ENCODE measurements around the gene ADGRV1. TPM values are rescaled to one million over a fixed set of nuclear protein-coding genes. Genes with fewer than 3 reads are reported as not detected.

The ADGRV1 gene
- polyA plus RNA-seq, 1 donor from 2014 or later, result 3.7 TPM

DNA sequence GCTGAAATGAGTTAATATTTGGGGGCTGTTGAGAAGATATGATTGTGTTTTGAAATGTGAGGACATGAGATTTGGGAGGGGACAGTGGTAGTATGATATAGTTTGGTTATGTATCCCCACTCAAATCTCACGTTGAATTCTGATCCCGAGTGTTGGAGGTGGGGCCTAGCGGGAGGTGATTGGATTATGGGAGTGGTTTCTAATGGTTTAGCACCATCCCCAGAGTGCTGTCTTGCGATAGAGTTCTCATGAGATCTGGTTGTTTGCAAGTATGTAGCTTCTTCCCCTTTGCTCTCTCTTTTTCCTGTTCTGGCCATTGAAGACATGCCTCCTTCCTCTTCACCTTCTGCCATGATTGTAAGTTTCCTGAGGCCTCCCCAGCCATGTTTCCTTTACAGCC lies 438.5 kb downstream of the ADGRV1 start:
- Histone ChIP-seq H3K9me3 (ENCODE audit: low read length) (no peaks in the 10 kb centered on the region), H3K4me2 (ENCODE audit: low read length) (no peak overlapping the region), H3K27me3 (ENCODE audit: insufficient read depth, low read depth, low read length) (no peaks in the 10 kb centered on the region), H3K36me3 (ENCODE audit: insufficient read depth, low read length) (no peaks in the 10 kb centered on the region), H3K27ac (ENCODE audit: low read length) (no peak overlapping the region), H3K9ac (ENCODE audit: low read length) (no peak overlapping the region), H2AFZ (ENCODE audit: low read depth, low read length) (no peak overlapping the region), H4K20me1 (ENCODE audit: insufficient read depth) (no peaks in the 10 kb centered on the region), H3K4me3 (ENCODE audit: low read length) (no peak overlapping the region), H3F3A (ENCODE audit: insufficient read depth, low read length, poor library complexity, severe bottlenecking) (no peaks in the 10 kb centered on the region), H3K79me2 (replicated peaks; ENCODE audit: insufficient read depth, low read length) (no peaks in the 10 kb centered on the region), H3K9me2 (ENCODE audit: insufficient read depth, low read length) (no peaks in the 10 kb centered on the region)
- no peak for TF ChIP-seq EP300 (conservative IDR thresholded peaks at IDR 0.05; ENCODE audit: poor library complexity, severe bottlenecking)
- TF ChIP-seq MXI1 (conservative IDR thresholded peaks at IDR 0.05; ENCODE audit: poor library complexity, severe bottlenecking), result no peak
- no peak for TF ChIP-seq EZH2 (IDR thresholded peaks at IDR 0.05; ENCODE audit: borderline replicate concordance, insufficient read depth, low read length, poor library complexity, severe bottlenecking)
- TF ChIP-seq, protein P1, sequence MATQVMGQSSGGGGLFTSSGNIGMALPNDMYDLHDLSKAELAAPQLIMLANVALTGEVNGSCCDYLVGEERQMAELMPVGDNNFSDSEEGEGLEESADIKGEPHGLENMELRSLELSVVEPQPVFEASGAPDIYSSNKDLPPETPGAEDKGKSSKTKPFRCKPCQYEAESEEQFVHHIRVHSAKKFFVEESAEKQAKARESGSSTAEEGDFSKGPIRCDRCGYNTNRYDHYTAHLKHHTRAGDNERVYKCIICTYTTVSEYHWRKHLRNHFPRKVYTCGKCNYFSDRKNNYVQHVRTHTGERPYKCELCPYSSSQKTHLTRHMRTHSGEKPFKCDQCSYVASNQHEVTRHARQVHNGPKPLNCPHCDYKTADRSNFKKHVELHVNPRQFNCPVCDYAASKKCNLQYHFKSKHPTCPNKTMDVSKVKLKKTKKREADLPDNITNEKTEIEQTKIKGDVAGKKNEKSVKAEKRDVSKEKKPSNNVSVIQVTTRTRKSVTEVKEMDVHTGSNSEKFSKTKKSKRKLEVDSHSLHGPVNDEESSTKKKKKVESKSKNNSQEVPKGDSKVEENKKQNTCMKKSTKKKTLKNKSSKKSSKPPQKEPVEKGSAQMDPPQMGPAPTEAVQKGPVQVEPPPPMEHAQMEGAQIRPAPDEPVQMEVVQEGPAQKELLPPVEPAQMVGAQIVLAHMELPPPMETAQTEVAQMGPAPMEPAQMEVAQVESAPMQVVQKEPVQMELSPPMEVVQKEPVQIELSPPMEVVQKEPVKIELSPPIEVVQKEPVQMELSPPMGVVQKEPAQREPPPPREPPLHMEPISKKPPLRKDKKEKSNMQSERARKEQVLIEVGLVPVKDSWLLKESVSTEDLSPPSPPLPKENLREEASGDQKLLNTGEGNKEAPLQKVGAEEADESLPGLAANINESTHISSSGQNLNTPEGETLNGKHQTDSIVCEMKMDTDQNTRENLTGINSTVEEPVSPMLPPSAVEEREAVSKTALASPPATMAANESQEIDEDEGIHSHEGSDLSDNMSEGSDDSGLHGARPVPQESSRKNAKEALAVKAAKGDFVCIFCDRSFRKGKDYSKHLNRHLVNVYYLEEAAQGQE (IDR thresholded peaks at IDR 0.05; ENCODE audit: borderline replicate concordance), result no peak
- no peak for TF ChIP-seq SMC3 (conservative IDR thresholded peaks at IDR 0.05; ENCODE audit: poor library complexity)
- no peak for TF ChIP-seq TAF1 (IDR thresholded peaks at IDR 0.05; ENCODE audit: low read depth)
- TF ChIP-seq POLR2AphosphoS5 (IDR thresholded peaks at IDR 0.05), result no peak
- no peak for TF ChIP-seq RAD21 (conservative IDR thresholded peaks at IDR 0.05)
- TF ChIP-seq, protein P2, sequence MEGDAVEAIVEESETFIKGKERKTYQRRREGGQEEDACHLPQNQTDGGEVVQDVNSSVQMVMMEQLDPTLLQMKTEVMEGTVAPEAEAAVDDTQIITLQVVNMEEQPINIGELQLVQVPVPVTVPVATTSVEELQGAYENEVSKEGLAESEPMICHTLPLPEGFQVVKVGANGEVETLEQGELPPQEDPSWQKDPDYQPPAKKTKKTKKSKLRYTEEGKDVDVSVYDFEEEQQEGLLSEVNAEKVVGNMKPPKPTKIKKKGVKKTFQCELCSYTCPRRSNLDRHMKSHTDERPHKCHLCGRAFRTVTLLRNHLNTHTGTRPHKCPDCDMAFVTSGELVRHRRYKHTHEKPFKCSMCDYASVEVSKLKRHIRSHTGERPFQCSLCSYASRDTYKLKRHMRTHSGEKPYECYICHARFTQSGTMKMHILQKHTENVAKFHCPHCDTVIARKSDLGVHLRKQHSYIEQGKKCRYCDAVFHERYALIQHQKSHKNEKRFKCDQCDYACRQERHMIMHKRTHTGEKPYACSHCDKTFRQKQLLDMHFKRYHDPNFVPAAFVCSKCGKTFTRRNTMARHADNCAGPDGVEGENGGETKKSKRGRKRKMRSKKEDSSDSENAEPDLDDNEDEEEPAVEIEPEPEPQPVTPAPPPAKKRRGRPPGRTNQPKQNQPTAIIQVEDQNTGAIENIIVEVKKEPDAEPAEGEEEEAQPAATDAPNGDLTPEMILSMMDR (IDR thresholded peaks at IDR 0.05; ENCODE audit: poor library complexity, severe bottlenecking), result no peak

DNA sequence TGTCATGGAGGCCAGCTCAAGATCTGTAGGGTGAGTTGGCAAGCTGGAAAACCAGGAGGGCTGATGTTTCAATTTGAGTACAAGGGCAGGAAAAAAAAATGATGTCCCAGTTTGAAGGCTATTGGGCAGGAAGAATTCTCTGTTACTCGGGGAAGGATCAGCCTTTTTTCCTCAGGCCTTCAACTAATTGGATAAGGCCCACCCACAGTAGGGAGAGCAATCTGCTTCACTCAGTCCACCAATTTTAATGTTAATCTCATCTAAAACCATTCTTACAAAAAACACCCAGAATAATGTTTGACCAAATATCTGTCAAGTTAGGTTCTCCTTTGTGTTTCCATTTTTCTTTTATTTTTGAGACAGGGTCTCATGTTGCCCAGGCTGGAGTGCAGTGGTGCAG lies 442.1 kb downstream of the ADGRV1 start:
- Histone ChIP-seq H3K9me2 (ENCODE audit: insufficient read depth, low read length) (no peaks in the 10 kb centered on the region), H4K20me1 (ENCODE audit: insufficient read depth) (no peaks in the 10 kb centered on the region), H3K79me2 (replicated peaks; ENCODE audit: insufficient read depth, low read length) (no peaks in the 10 kb centered on the region), H3K9me3 (ENCODE audit: low read length) (no peaks in the 10 kb centered on the region), H3K36me3 (ENCODE audit: insufficient read depth, low read length) (no peaks in the 10 kb centered on the region), H3F3A (ENCODE audit: insufficient read depth, low read length, poor library complexity, severe bottlenecking) (no peaks in the 10 kb centered on the region), H3K9ac (ENCODE audit: low read length) (no peak overlapping the region), H3K27me3 (ENCODE audit: insufficient read depth, low read depth, low read length) (no peaks in the 10 kb centered on the region), H3K4me3 (ENCODE audit: low read length) (no peak overlapping the region), H3K27ac (ENCODE audit: low read length) (no peak overlapping the region), H2AFZ (ENCODE audit: low read depth, low read length) (no peak overlapping the region), H3K4me2 (ENCODE audit: low read length) (no peak overlapping the region)
- TF ChIP-seq, protein P2 (IDR thresholded peaks at IDR 0.05; ENCODE audit: poor library complexity, severe bottlenecking), result no peak
- no peak for TF ChIP-seq EP300 (conservative IDR thresholded peaks at IDR 0.05; ENCODE audit: poor library complexity, severe bottlenecking)
- TF ChIP-seq POLR2AphosphoS5 (IDR thresholded peaks at IDR 0.05), result no peak
- TF ChIP-seq RAD21 (conservative IDR thresholded peaks at IDR 0.05), result no peak
- TF ChIP-seq SMC3 (conservative IDR thresholded peaks at IDR 0.05; ENCODE audit: poor library complexity), result no peak
- TF ChIP-seq, protein P1 (IDR thresholded peaks at IDR 0.05; ENCODE audit: borderline replicate concordance), result no peak
- no peak for TF ChIP-seq TAF1 (IDR thresholded peaks at IDR 0.05; ENCODE audit: low read depth)
- TF ChIP-seq MXI1 (conservative IDR thresholded peaks at IDR 0.05; ENCODE audit: poor library complexity, severe bottlenecking), result no peak
- no peak for TF ChIP-seq EZH2 (IDR thresholded peaks at IDR 0.05; ENCODE audit: borderline replicate concordance, insufficient read depth, low read length, poor library complexity, severe bottlenecking)

Measured in neural cell (in vitro differentiated cells).